HG03025 (cell line): ENCODE results near the gene COBLL1.

ENCODE experiments used
- ATAC-seq: cut with Tn5 transposase; IDR thresholded peaks from one replicate; pipeline ENCODE4 v1.9.1; 2021; ENCODE audit warnings: mild to moderate bottlenecking, moderate library complexity; ENCODE audit not compliant: unreplicated experiment, low FRiP score

COBLL1 gene

GRCh38 chr2:164789968-164790367 lies 51.7 kb downstream of the COBLL1 start:
- no peak for ATAC-seq

GRCh38 chr2:164786787-164787186 lies 54.8 kb downstream of the COBLL1 start:
- ATAC-seq, result no peak

- ATAC-seq, result no peak
Observed at GRCh38 chr2:164785457-164785856, 56.2 kb downstream of the COBLL1 start.

GRCh38 chr2:164784376-164784775 lies 57.2 kb downstream of the COBLL1 start:
- no peak for ATAC-seq

- no peak for ATAC-seq
Observed at GRCh38 chr2:164782323-164782722, 59.3 kb downstream of the COBLL1 start.

- no peak for ATAC-seq
Observed at GRCh38 chr2:164781394-164781793, 60.2 kb downstream of the COBLL1 start.

- ATAC-seq, result no peak
Observed at GRCh38 chr2:164780611-164781178, 60.9 kb downstream of the COBLL1 start.

GRCh38 chr2:164779383-164780057 lies 62.1 kb downstream of the COBLL1 start:
- no peak for ATAC-seq

GRCh38 chr2:164778723-164779122 lies 62.9 kb downstream of the COBLL1 start:
- ATAC-seq, result no peak

GRCh38 chr2:164777847-164778461 lies 63.7 kb downstream of the COBLL1 start:
- ATAC-seq, result no peak

- ATAC-seq, result no peak
Observed at GRCh38 chr2:164773635-164774034, 68.0 kb downstream of the COBLL1 start.

- no peak for ATAC-seq
Observed at GRCh38 chr2:164773091-164773490, 68.5 kb downstream of the COBLL1 start.

GRCh38 chr2:164771897-164772296 lies 69.7 kb downstream of the COBLL1 start:
- no peak for ATAC-seq

GRCh38 chr2:164770421-164770916 lies 71.2 kb downstream of the COBLL1 start:
- no peak for ATAC-seq

GRCh38 chr2:164766954-164767320 lies 74.7 kb downstream of the COBLL1 start:
- no peak for ATAC-seq

- no peak for ATAC-seq
Observed at GRCh38 chr2:164766216-164766953, 75.2 kb downstream of the COBLL1 start.

- no peak for ATAC-seq
Observed at GRCh38 chr2:164764996-164765395, 76.6 kb downstream of the COBLL1 start.

- ATAC-seq, result no peak
Observed at GRCh38 chr2:164764474-164764873, 77.1 kb downstream of the COBLL1 start.

- no peak for ATAC-seq
Observed at GRCh38 chr2:164763431-164763830, 78.2 kb downstream of the COBLL1 start.

GRCh38 chr2:164761737-164762460 lies 79.7 kb downstream of the COBLL1 start:
- ATAC-seq, result no peak

- ATAC-seq, result peak; percentile 96
Observed at GRCh38 chr2:164761201-164761600, 80.4 kb downstream of the COBLL1 start.
